Ovary (tissue), 9 donors: Measurements from ENCODE around the gene FGF12. TPM values are rescaled to one million over a fixed set of nuclear protein-coding genes. Genes with fewer than 3 reads are reported as not detected.

ENCODE experiments used
- DNase-seq, 5 donors: peaks; one replicate each; pipeline ENCODE4 v3.0.0-alpha.2; 2019 to 2020
- H3K27ac ChIP-seq, 2 donors: fragments of 200-600 bp; one replicate each; pipeline versions ENCODE4 v1.5.1 to v1.8.0; 2019 to 2022
- H3K27me3 ChIP-seq: fragments of 200-600 bp; one replicate; pipeline ENCODE4 v1.8.0; 2022
- H3K36me3 ChIP-seq: fragments of 200-600 bp; sonication (generic); one replicate; pipeline ENCODE4 v1.5.1; 2019
- H3K4me1 ChIP-seq: one replicate; pipeline ENCODE4 v1.8.1; 2013; ENCODE audit warnings: mild to moderate bottlenecking, moderate library complexity; ENCODE audit not compliant: insufficient read depth
- H3K4me3 ChIP-seq: fragments of 200-600 bp; sonication (generic); one replicate; pipeline ENCODE4 v1.5.1; 2017
- H3K9me3 ChIP-seq, 2 donors: fragments of 200-600 bp in 1 of 2; sonication (generic) in 1 of 2; one replicate each; pipeline versions ENCODE4 v1.5.1 to v1.8.1; 2013 to 2019; ENCODE audit warnings: mild to moderate bottlenecking in 1 of 2, moderate library complexity in 1 of 2
- CTCF ChIP-seq, 3 donors: fragments of 450-650 bp in 2 of 3; fragments of 200-600 bp in 1 of 3; IDR thresholded peaks; one replicate each; pipeline versions ENCODE4 v1.5.1 to v1.8.0; 2016 to 2022; ENCODE audit warnings: antibody characterized with exemption in 3 of 3, mild to moderate bottlenecking in 1 of 3
- EP300 ChIP-seq: sonication (generic); formaldehyde crosslinking; IDR thresholded peaks from one replicate; pipeline ENCODE4 v1.6.1; 2017; ENCODE audit warnings: antibody characterized with exemption
- POLR2A ChIP-seq: fragments of 450-650 bp; IDR thresholded peaks from one replicate; pipeline ENCODE4 v1.6.1; 2017; ENCODE audit warnings: antibody characterized with exemption, mild to moderate bottlenecking, moderate library complexity
- WGBS, 3 donors: extraction: QIAGEN DNeasy Blood & Tissue Kit in 1 of 3; methylation state at CpG; one replicate each; pipeline versions ENCODE4 v1.1.5 to v1.1.7; 2013 to 2017; 5-methylcytosine and 5-hydroxymethylcytosine counted together
- intact Hi-C, 4 donors: fragments of 100-400 bp; cut with DNase I; formaldehyde crosslinking; loops; one replicate each; pipeline versions ENCODE4 v1.11.0 to v1.15.1; 2022 to 2023
- polyA plus RNA-seq, 2 donors: library from polyadenylated mRNA; stranded (reverse); fragments of 200-250 nt in 1 of 2; fragments of 350-450 nt in 1 of 2; fragmentation: Illumina TruSeq in 1 of 2; extraction: RNeasy Lipid Tissue Mini Kit (QIAGEN cat#74804) in 1 of 2; gene quantifications; one replicate each; pipeline ENCODE4 v1.2.3, GENCODE V29; 2013 to 2014
- total RNA-seq, 7 donors: library from RNA; depleted of rRNA in 2 of 7; stranded (reverse); fragments of >200 nt in 2 of 7; fragmentation: NEBNext Ultra II Directional in 3 of 7; extraction: Animal tissue kit (Norgen Biotek cat#: 25700) in 3 of 7; gene quantifications; one replicate each; pipeline versions ENCODE4 v1.1.0 to v1.2.4, GENCODE V29; 2016 to 2023
- donor health status: DM: no; HTN: no; CAD: no; lungs with moderate emphysema.
- donor health status: DM: no; HTN: no; CAD: no.
- donor health status: Bipolar disorder and iron deficiency.
- donor health status: DM: yes; HTN: yes; CAD: no.
- donor health status: DM: no; HTN: no; CAD: no.
- donor health status: DM: yes; HTN: yes; CAD: no.

Gene FGF12
- total and polyA plus RNA-seq, 9 donors, result 0.24 to 4.0 (median 1.7) TPM

- intact Hi-C loops, result no loop called here
- no peaks in the 10 kb centered on the region for H3K27me3 ChIP-seq
- no peaks in the 10 kb centered on the region for H3K36me3 ChIP-seq
- H3K9me3 ChIP-seq, result no peaks in the 10 kb centered on the region
- no peak for DNase-seq
- TF ChIP-seq EP300, result no peak
- H3K27ac ChIP-seq, result no peak overlapping the region
- no peaks in the 10 kb centered on the region for H3K4me1 ChIP-seq
- H3K4me3 ChIP-seq, result no peak overlapping the region
These were observed 424.6 kb downstream of the FGF12 start for GRCh38 chr3:192302721-192303120.

GRCh38 chr3:192299921-192300320 lies 427.4 kb downstream of the FGF12 start:
- Histone ChIP-seq H3K4me3 (no peak overlapping the region), H3K4me1 (no peaks in the 10 kb centered on the region), H3K9me3 (no peaks in the 10 kb centered on the region), H3K27ac (no peak overlapping the region), H3K36me3 (no peaks in the 10 kb centered on the region), H3K27me3 (no peaks in the 10 kb centered on the region)
- intact Hi-C loops, result no loop called here
- WGBS, 3 donors, result 94 to 97% (median 96%) methylated on average over 1 of the region's 1 CpG
- no peak for DNase-seq
- TF ChIP-seq CTCF (IDR thresholded peaks at IDR 0.05) (no peak), POLR2A (no peak), EP300 (no peak)

GRCh38 chr3:192296845-192297244 lies 430.5 kb downstream of the FGF12 start:
- Histone ChIP-seq H3K4me3 (no peak overlapping the region), H3K9me3 (no peaks in the 10 kb centered on the region), H3K27me3 (no peaks in the 10 kb centered on the region), H3K36me3 (no peaks in the 10 kb centered on the region), H3K4me1 (no peaks in the 10 kb centered on the region), H3K27ac (no peak overlapping the region)
- no peak for DNase-seq
- 92 to 94% (median 93%) methylated on average over 4 of the region's 4 CpGs for WGBS, 3 donors
- intact Hi-C loops, result no loop called here
- no peak for TF ChIP-seq EP300
- no peak for TF ChIP-seq POLR2A
- TF ChIP-seq CTCF (IDR thresholded peaks at IDR 0.05), result no peak

GRCh38 chr3:192284443-192285072 lies 442.8 kb downstream of the FGF12 start:
- H3K36me3 ChIP-seq, result no peaks in the 10 kb centered on the region
- 94 to 98% (median 96%) methylated on average over 2 of the region's 2 CpGs for whole genome bisulfite sequencing, 3 donors
- no peak for DNase-seq
- H3K4me1 ChIP-seq, result no peaks in the 10 kb centered on the region
- H3K9me3 ChIP-seq, result no peaks in the 10 kb centered on the region
- no peak overlapping the region for H3K27ac ChIP-seq
- intact Hi-C loops, result loop anchor here in 1 of 4 donors (10.0 kb wide), 1 partner anchor 910 kb away; no protein-coding TSS in a partner anchor
- H3K4me3 ChIP-seq, result no peak overlapping the region
- H3K27me3 ChIP-seq, result no peaks in the 10 kb centered on the region
- TF ChIP-seq POLR2A (no peak), CTCF (IDR thresholded peaks at IDR 0.05) (no peak), EP300 (no peak)

- WGBS, 3 donors, result 73 to 79% (median 76%) methylated on average over 6 of the region's 6 CpGs
- H3K27ac ChIP-seq, result no peak overlapping the region
- TF ChIP-seq POLR2A, result no peak
- no peak for TF ChIP-seq CTCF (IDR thresholded peaks at IDR 0.05)
- TF ChIP-seq EP300, result no peak
- no peaks in the 10 kb centered on the region for H3K4me1 ChIP-seq
- no peak overlapping the region for H3K4me3 ChIP-seq
- H3K9me3 ChIP-seq, result no peaks in the 10 kb centered on the region
- H3K27me3 ChIP-seq, result no peaks in the 10 kb centered on the region
- no peaks in the 10 kb centered on the region for H3K36me3 ChIP-seq
- DNase-seq, result no peak
- intact Hi-C loops, result loop anchor here in 1 of 4 donors (10.0 kb wide), 1 partner anchor 913 kb away; no protein-coding TSS in a partner anchor
These were observed 446.0 kb downstream of the FGF12 start for GRCh38 chr3:192281207-192281880.
